GM06990 (cell line): Measurements from ENCODE around the gene MAD1L1.

Source experiments
- DNase-seq: peaks from one replicate; pipeline ENCODE4 v3.0.0-alpha.2; 2011; ENCODE audit not compliant: insufficient read length; ENCODE audit errors: extremely low read depth
- H3K27me3 ChIP-seq: replicated peaks from 2 replicates; pipeline ENCODE4 v1.6.0; 2011; ENCODE audit warnings: low read length; ENCODE audit not compliant: control insufficient read depth, insufficient read depth
- H3K36me3 ChIP-seq: 2 replicates; pipeline ENCODE4 v1.5.1; 2011; ENCODE audit warnings: low read length; ENCODE audit not compliant: control insufficient read depth, insufficient read depth
- H3K4me3 ChIP-seq: replicated peaks from 2 replicates; pipeline ENCODE4 v1.5.1; 2011; ENCODE audit warnings: low read depth, mild to moderate bottlenecking, control low read depth, low read length
- TF ChIP-seq, protein P1 (sequence below): IDR thresholded peaks from 2 replicates; pipeline ENCODE4 v1.5.1; 2011; ENCODE audit warnings: low read length, control low read depth, mild to moderate bottlenecking, inconsistent platforms; ENCODE audit not compliant: insufficient read depth, poor library complexity, severe bottlenecking

MAD1L1 gene

DNA sequence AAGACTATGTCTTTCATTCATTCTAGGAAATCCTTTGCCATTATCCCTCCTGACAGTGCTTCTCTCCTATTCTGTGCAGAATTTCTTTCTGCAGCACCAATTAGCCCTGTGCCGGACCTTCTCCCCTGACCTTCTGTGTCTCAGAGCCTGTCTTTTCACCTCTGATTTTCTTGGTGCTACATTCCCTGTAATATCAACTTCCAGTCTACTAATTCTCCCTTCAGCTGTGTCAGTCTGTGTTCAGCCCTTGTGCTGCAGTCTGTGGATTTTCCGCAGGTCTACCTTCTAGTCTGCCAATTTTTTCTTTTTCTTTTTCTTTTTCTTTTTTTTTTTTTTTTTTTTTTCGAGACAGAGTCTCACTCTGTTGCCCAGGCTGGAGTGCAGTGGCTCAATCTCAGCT is 446.9 kb downstream of the MAD1L1 start:
- Histone ChIP-seq H3K27me3 (no peaks in the 10 kb centered on the region), H3K36me3 (no peaks in the 10 kb centered on the region), H3K4me3 (no peak overlapping the region)
- DNase-seq: no peak
- TF ChIP-seq, protein P1, sequence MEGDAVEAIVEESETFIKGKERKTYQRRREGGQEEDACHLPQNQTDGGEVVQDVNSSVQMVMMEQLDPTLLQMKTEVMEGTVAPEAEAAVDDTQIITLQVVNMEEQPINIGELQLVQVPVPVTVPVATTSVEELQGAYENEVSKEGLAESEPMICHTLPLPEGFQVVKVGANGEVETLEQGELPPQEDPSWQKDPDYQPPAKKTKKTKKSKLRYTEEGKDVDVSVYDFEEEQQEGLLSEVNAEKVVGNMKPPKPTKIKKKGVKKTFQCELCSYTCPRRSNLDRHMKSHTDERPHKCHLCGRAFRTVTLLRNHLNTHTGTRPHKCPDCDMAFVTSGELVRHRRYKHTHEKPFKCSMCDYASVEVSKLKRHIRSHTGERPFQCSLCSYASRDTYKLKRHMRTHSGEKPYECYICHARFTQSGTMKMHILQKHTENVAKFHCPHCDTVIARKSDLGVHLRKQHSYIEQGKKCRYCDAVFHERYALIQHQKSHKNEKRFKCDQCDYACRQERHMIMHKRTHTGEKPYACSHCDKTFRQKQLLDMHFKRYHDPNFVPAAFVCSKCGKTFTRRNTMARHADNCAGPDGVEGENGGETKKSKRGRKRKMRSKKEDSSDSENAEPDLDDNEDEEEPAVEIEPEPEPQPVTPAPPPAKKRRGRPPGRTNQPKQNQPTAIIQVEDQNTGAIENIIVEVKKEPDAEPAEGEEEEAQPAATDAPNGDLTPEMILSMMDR: no peak

DNA sequence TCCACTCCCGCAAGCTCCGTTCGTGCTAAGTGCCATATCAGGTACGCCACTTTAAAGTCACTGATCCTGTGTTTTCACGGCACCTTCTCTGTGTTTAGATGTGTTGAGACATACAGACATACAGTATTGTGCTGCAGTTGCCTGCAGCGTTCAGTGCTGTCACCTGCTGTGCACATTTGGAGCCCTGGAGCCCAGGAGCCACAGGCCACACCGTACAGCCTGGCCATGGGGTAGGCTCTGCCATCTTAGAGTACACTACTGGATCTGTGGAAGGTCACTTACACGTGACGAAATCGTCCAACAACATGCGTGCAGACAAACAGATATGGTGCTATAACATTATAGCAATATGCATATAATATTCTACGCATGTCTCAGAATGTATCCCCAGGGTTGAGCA is 451.4 kb downstream of the MAD1L1 start:
- Histone ChIP-seq H3K4me3 (no peak overlapping the region), H3K27me3 (no peaks in the 10 kb centered on the region), H3K36me3 (no peaks in the 10 kb centered on the region)
- no peak for DNase-seq
- TF ChIP-seq, protein P1: no peak

DNA sequence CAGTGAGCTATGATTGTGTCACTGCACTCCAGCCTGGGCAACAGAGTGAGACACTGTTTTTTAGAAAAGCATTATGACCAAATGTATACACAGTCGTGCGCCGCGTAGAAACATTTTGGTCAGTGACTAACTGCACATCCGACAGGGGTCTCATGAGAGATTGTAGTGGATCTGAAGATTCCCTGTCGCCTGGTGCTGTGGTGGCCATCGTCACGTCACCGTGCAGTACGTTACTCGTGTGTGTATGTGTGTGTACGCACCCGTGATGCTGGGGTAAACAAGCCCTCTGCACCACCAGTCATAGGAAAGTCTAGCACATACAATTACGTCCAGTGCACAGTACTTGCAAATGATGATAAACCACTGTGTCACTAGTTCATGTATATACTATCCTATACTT is 453.3 kb downstream of the MAD1L1 start:
- H3K36me3 ChIP-seq: no peaks in the 10 kb centered on the region
- TF ChIP-seq, protein P1: no peak
- no peak overlapping the region for H3K4me3 ChIP-seq
- no peaks in the 10 kb centered on the region for H3K27me3 ChIP-seq
- DNase-seq: no peak

DNA sequence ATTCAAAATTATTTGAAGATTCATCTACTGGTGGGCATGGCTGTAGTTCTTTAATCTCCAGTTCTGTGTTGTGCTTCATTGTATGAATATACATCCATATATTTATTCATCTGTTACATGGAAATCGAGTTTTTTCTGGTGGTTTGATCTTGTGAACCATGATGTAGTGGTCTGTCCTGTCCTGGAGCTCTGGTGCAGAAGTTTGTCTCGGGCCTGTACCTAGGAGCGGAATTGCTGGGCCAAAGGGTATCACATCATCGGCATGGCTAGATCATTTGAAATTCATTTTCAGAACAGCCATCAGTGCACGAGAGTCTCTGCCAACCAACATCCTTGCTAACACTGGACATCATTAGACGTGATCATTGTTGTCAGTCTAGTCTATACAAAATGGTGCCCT is 455.6 kb downstream of the MAD1L1 start:
- Histone ChIP-seq H3K27me3 (no peaks in the 10 kb centered on the region), H3K4me3 (no peak overlapping the region), H3K36me3 (no peaks in the 10 kb centered on the region)
- no peak for DNase-seq
- TF ChIP-seq, protein P1: no peak

DNA sequence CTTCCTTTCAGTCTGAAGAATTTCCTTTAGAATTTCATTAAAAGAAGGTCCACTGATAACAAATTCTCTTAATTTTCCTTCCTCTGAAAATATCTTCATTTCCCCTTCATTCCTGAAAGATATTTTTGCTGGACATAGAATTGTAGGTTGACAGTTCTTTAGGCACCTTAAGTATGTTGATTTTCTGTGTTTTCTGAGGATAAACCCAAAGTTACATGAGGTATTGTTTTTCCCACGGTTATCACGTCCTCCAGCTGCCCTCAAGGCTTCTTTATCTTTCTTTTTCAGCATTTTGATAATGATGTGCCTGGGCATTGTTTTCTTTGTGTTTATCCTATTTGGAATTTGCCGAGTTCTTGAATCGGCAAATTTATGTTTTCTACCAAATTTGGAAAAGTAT is 457.4 kb downstream of the MAD1L1 start:
- Histone ChIP-seq H3K27me3 (no peaks in the 10 kb centered on the region), H3K36me3 (no peaks in the 10 kb centered on the region), H3K4me3 (no peak overlapping the region)
- TF ChIP-seq, protein P1: no peak
- no peak for DNase-seq

DNA sequence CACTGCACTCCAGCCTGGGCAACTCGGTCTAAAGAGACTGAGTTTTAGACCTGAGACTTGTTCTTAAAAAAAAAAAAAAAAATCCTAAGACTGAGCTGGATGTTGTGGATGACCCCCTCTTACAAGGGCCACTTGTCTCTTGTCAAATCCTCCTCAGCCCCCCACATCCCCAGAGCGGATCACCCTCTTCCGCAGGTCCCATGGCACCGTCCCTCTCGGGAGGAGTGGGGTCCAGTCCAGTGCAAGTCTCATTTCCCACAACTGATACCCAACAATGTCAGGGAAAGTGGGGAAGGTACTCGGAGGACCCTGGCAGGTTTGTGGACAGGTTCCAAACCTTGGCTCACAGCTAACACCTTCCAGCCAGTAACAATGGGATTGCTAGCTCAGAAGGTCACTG is 462.4 kb downstream of the MAD1L1 start:
- TF ChIP-seq, protein P1: no peak
- DNase-seq: no peak
- H3K27me3 ChIP-seq: no peaks in the 10 kb centered on the region

More for the DNA sequence above, 462.4 kb downstream of the MAD1L1 start:
- no peak overlapping the region for H3K4me3 ChIP-seq
- no peaks in the 10 kb centered on the region for H3K36me3 ChIP-seq
